SK-N-SH treated with all-trans-retinoic acid at 6 μM for 48 hours (cell line): ENCODE results near the gene ABR.
"Not testable (repeated sequence)": the region's sequence is repeated elsewhere in the genome, so short reads cannot be mapped to it uniquely, and the experiment has no call there.

Source experiments
- ATAC-seq: fragments of 200-7000 bp; cut with Tn5 transposase; 3 replicates; pipeline ENCODE4 v1.9.1; 2020; ENCODE audit warnings: mild to moderate bottlenecking, moderate library complexity
- ARNTL ChIP-seq: fragments of 450-650 bp; formaldehyde crosslinking; IDR thresholded peaks from 2 replicates; pipeline ENCODE4 v1.5.0; 2020; ENCODE audit warnings: low read depth, mild to moderate bottlenecking, moderate library complexity, borderline replicate concordance
- BACH2 ChIP-seq: fragments of 250-450 bp; sonication (Bioruptor Pico); IDR thresholded peaks from 2 replicates; pipeline ENCODE4 v1.9.0; 2021; ENCODE audit warnings: mild to moderate bottlenecking, borderline replicate concordance
- CSDC2 ChIP-seq: fragments of 250-450 bp; sonication (Bioruptor Pico); IDR thresholded peaks from 2 replicates; pipeline ENCODE4 v1.5.0; 2020; ENCODE audit warnings: mild to moderate bottlenecking, moderate library complexity
- ESRRG ChIP-seq: fragments of 250-450 bp; sonication (Bioruptor Pico); IDR thresholded peaks from 2 replicates; pipeline ENCODE4 v1.6.1; 2021; ENCODE audit warnings: mild to moderate bottlenecking
- GLIS3 ChIP-seq: fragments of 250-450 bp; sonication (Bioruptor Pico); IDR thresholded peaks from 2 replicates; pipeline ENCODE4 v1.5.0; 2020; ENCODE audit warnings: mild to moderate bottlenecking, moderate library complexity
- ISL1 ChIP-seq: fragments of 250-450 bp; sonication (Bioruptor Pico); IDR thresholded peaks from 2 replicates; pipeline ENCODE4 v2.1.2; 2022; ENCODE audit warnings: mild to moderate bottlenecking, moderate library complexity
- PPARA ChIP-seq: fragments of 250-450 bp; sonication (Bioruptor Pico); IDR thresholded peaks from 2 replicates; pipeline ENCODE4 v1.5.0; 2020; ENCODE audit warnings: mild to moderate bottlenecking, borderline replicate concordance
- RARB ChIP-seq: fragments of 250-450 bp; sonication (Bioruptor Pico); IDR thresholded peaks from 2 replicates; pipeline ENCODE4 v1.8.0; 2021; ENCODE audit warnings: mild to moderate bottlenecking, moderate library complexity
- SNAI2 ChIP-seq: fragments of 250-450 bp; sonication (Bioruptor Pico); IDR thresholded peaks from 2 replicates; pipeline ENCODE4 v1.5.0; 2020; ENCODE audit warnings: mild to moderate bottlenecking, moderate library complexity
- TCF4 ChIP-seq: fragments of 250-450 bp; sonication (Bioruptor Pico); IDR thresholded peaks from 2 replicates; pipeline ENCODE4 v1.8.0; 2021; ENCODE audit warnings: mild to moderate bottlenecking, moderate library complexity, borderline replicate concordance
- TOX ChIP-seq: fragments of 250-450 bp; sonication (Bioruptor Pico); IDR thresholded peaks from 2 replicates; pipeline ENCODE4 v1.8.0; 2021; ENCODE audit warnings: mild to moderate bottlenecking, moderate library complexity, borderline replicate concordance
- ZC3H10 ChIP-seq: fragments of 250-450 bp; sonication (Bioruptor Pico); IDR thresholded peaks from 2 replicates; pipeline ENCODE4 v1.5.1; 2021; ENCODE audit warnings: mild to moderate bottlenecking, moderate library complexity
- ZFP3 ChIP-seq: fragments of 250-450 bp; sonication (Bioruptor Pico); IDR thresholded peaks from 2 replicates; pipeline ENCODE4 v1.5.0; 2020; ENCODE audit warnings: mild to moderate bottlenecking, moderate library complexity
- ZNF565 ChIP-seq: fragments of 450-650 bp; formaldehyde crosslinking; conservative IDR thresholded peaks from 2 replicates; pipeline ENCODE4 v1.5.0; 2020; ENCODE audit warnings: low read depth, mild to moderate bottlenecking, moderate library complexity
- ZNF70 ChIP-seq: fragments of 450-650 bp; formaldehyde crosslinking; IDR thresholded peaks from 2 replicates; pipeline ENCODE4 v1.5.0; 2020; ENCODE audit warnings: mild to moderate bottlenecking, moderate library complexity
- ZNF8 ChIP-seq: fragments of 450-650 bp; formaldehyde crosslinking; IDR thresholded peaks from 2 replicates; pipeline ENCODE4 v1.5.0; 2020; ENCODE audit warnings: mild to moderate bottlenecking, moderate library complexity
- TF ChIP-seq, protein P1 (sequence below): fragments of 250-450 bp; sonication (Bioruptor Pico); IDR thresholded peaks from 2 replicates; pipeline ENCODE4 v1.8.0; 2020; ENCODE audit warnings: mild to moderate bottlenecking, moderate library complexity, borderline replicate concordance
- TF ChIP-seq, protein P2 (sequence below): fragments of 250-450 bp; sonication (Bioruptor Pico); IDR thresholded peaks from 2 replicates; pipeline ENCODE4 v1.8.0; 2021; ENCODE audit warnings: low read depth, mild to moderate bottlenecking, moderate library complexity, borderline replicate concordance
- TF ChIP-seq, protein P3 (sequence below): fragments of 250-450 bp; sonication (Bioruptor Pico); IDR thresholded peaks from 2 replicates; pipeline ENCODE4 v1.5.1; 2021; ENCODE audit warnings: mild to moderate bottlenecking, moderate library complexity
- TF ChIP-seq, protein P4 (sequence below): fragments of 250-450 bp; sonication (Bioruptor Pico); IDR thresholded peaks from 2 replicates; pipeline ENCODE4 v1.5.1; 2020; ENCODE audit warnings: low read depth, mild to moderate bottlenecking, moderate library complexity

The ABR gene

DNA sequence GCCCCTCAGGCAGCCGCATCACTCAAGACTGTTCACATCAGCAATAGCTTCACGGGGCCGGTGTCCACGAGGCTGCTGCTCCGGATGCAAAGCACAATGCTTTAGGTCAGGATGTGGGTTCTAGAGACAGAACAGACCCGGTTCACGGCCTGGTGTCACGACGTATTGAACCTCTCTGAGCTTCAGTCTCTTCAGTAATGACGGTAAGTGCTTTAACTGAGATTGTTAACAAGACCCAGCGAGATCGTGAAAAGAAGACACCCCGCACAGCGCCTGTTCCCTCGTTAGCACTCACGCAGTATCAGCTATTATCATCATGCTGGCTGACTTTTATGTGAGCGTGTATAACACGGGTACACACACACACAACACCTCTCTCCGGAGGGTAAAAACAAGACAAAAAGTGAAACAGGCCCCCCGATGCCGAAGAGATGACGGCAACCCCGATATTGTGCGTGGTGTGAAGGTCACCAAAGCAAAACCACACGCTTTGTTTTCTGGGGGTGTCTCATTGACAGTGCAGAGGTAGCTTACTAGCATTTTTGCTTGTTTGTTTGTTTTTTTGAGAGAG, 21.4 kb upstream of the ABR start:
- TF ChIP-seq ZNF8 = no peak
- no peak for TF ChIP-seq ZFP3 (CRISPR knock-in tag)
- TF ChIP-seq ZNF565 (CRISPR knock-in tag) = no peak
- TF ChIP-seq ISL1 (CRISPR knock-in tag) = no peak
- no peak for TF ChIP-seq RARB (CRISPR knock-in tag)
- no peak for ATAC-seq

DNA sequence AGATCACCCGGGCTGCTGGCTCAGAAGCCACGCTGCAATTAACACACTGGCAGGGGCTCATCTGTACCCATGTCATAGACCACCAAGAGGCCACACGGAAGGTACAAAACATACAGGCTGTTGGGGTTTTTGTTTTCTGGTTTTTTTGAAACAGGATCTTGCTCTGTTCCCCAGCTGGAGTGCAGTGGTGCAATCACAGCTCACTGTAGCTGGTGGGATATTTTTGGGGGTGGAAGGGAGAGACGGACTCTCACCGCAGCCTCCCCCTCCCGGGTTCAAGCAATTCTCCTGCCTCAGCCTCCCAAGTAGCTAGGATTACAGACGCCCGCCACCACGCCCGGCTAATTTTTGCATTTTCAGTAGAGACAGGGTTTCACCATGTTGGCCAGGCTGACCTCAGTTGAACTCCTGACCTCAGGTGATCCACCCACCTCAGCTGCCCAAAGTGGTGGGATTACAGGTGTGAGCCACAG, 19.5 kb upstream of the ABR start:
- not testable (repeated sequence) for ATAC-seq

DNA sequence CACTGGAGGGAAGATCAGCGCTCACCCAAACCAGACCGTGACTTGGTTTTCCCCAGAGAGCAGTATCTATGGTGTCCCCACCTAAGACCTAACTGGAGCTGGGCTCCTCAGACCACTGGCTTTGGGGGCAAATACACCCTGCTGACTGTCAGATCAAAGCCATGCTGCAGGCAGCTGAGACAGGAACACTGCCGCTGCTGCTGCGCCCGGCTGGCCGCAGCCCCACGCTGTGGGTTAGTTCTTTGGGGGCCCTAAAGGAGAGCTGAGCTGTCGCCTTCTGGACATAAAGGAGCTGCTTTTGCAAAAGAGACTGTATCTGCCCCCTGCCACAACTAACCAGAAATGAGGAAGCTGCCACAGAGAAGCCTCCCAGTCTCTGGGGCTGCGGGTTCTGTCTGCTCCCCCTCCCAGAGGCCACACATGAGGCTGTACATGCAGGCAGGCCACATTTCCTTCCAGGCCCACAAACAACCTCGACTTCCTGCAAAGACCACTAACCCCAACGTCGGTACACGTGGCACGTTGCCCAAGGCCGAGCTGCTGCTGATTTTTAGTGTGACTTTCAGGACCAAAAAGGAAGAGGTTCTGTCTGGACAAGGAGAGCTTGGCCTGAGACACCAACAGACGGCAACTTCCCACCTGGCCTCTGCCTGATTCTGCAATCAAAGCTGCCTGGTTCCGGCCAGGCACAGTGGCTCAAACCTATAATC, 18.2 kb upstream of the ABR start:
- no peak for ATAC-seq

DNA sequence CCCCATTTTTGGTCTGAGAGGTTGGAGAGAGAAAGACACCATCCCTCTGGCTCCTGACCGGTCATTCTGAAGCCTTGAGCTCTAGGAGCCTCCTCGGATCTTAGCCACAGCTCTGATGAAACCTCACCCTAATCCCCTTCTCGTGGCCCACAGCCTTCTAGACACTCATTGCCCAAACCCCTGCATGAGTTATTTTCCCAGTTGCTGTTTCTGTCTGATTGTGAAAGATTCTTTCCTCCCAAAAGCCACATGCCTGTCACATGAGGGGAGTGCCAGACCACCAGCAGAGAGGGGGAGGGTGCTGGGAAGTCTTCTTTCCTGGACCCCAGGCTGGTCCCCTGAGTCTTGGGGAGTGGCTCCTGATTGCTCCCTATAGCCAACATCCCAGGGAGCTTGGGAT, 17.6 kb upstream of the ABR start:
- no peak for ATAC-seq
- TF ChIP-seq TOX (CRISPR knock-in tag) (no peak), PPARA (CRISPR knock-in tag) (no peak), SNAI2 (CRISPR knock-in tag) (no peak), ZC3H10 (CRISPR knock-in tag) (no peak), ZNF70 (CRISPR knock-in tag) (no peak), ESRRG (CRISPR knock-in tag) (no peak), ZFP3 (CRISPR knock-in tag) (no peak), CSDC2 (CRISPR knock-in tag) (no peak), TCF4 (CRISPR knock-in tag) (no peak), GLIS3 (no peak), BACH2 (CRISPR knock-in tag) (no peak)
- TF ChIP-seq, protein P1, sequence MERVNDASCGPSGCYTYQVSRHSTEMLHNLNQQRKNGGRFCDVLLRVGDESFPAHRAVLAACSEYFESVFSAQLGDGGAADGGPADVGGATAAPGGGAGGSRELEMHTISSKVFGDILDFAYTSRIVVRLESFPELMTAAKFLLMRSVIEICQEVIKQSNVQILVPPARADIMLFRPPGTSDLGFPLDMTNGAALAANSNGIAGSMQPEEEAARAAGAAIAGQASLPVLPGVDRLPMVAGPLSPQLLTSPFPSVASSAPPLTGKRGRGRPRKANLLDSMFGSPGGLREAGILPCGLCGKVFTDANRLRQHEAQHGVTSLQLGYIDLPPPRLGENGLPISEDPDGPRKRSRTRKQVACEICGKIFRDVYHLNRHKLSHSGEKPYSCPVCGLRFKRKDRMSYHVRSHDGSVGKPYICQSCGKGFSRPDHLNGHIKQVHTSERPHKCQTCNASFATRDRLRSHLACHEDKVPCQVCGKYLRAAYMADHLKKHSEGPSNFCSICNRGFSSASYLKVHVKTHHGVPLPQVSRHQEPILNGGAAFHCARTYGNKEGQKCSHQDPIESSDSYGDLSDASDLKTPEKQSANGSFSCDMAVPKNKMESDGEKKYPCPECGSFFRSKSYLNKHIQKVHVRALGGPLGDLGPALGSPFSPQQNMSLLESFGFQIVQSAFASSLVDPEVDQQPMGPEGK (CRISPR knock-in tag) = no peak
- TF ChIP-seq, protein P2, sequence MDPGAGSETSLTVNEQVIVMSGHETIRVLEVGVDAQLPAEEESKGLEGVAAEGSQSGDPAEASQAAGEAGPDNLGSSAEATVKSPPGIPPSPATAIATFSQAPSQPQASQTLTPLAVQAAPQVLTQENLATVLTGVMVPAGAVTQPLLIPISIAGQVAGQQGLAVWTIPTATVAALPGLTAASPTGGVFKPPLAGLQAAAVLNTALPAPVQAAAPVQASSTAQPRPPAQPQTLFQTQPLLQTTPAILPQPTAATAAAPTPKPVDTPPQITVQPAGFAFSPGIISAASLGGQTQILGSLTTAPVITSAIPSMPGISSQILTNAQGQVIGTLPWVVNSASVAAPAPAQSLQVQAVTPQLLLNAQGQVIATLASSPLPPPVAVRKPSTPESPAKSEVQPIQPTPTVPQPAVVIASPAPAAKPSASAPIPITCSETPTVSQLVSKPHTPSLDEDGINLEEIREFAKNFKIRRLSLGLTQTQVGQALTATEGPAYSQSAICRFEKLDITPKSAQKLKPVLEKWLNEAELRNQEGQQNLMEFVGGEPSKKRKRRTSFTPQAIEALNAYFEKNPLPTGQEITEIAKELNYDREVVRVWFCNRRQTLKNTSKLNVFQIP (CRISPR knock-in tag) = no peak
- TF ChIP-seq, protein P3, sequence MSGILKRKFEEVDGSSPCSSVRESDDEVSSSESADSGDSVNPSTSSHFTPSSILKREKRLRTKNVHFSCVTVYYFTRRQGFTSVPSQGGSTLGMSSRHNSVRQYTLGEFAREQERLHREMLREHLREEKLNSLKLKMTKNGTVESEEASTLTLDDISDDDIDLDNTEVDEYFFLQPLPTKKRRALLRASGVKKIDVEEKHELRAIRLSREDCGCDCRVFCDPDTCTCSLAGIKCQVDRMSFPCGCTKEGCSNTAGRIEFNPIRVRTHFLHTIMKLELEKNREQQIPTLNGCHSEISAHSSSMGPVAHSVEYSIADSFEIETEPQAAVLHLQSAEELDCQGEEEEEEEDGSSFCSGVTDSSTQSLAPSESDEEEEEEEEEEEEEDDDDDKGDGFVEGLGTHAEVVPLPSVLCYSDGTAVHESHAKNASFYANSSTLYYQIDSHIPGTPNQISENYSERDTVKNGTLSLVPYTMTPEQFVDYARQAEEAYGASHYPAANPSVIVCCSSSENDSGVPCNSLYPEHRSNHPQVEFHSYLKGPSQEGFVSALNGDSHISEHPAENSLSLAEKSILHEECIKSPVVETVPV (CRISPR knock-in tag) = no peak
- TF ChIP-seq, protein P4, sequence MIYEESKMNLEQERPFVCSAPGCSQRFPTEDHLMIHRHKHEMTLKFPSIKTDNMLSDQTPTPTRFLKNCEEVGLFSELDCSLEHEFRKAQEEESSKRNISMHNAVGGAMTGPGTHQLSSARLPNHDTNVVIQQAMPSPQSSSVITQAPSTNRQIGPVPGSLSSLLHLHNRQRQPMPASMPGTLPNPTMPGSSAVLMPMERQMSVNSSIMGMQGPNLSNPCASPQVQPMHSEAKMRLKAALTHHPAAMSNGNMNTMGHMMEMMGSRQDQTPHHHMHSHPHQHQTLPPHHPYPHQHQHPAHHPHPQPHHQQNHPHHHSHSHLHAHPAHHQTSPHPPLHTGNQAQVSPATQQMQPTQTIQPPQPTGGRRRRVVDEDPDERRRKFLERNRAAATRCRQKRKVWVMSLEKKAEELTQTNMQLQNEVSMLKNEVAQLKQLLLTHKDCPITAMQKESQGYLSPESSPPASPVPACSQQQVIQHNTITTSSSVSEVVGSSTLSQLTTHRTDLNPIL (CRISPR knock-in tag) = no peak

More for the DNA sequence above, 18.2 kb upstream of the ABR start:
- TF ChIP-seq ZNF565 (CRISPR knock-in tag) (no peak), ZFP3 (CRISPR knock-in tag) (no peak), BACH2 (CRISPR knock-in tag) (no peak), ZNF70 (CRISPR knock-in tag) (no peak), ZC3H10 (CRISPR knock-in tag) (no peak), PPARA (CRISPR knock-in tag) (no peak), RARB (CRISPR knock-in tag) (no peak), ARNTL (CRISPR knock-in tag) (no peak), ESRRG (CRISPR knock-in tag) (no peak)
- TF ChIP-seq, protein P2 (CRISPR knock-in tag) = no peak
- TF ChIP-seq, protein P3 (CRISPR knock-in tag) = no peak
- TF ChIP-seq, protein P4 (CRISPR knock-in tag) = no peak
